ENCODE measurements around the gene MERTK. TPM values are rescaled to one million over a fixed set of nuclear protein-coding genes. Genes with fewer than 3 reads are reported as not detected.

The MERTK gene
- total and polyA plus RNA-seq, 2 experiments from 2014 or later: under 0.01 TPM; not detected in 1

- no peak overlapping the region for H3K9ac ChIP-seq
- TF ChIP-seq EZH2phosphoT487 (IDR thresholded peaks at IDR 0.05; ENCODE audit: insufficient read depth, low read depth): no peak
- TF ChIP-seq EZH2 (IDR thresholded peaks at IDR 0.05; ENCODE audit: insufficient read depth, poor library complexity, severe bottlenecking): no peak
- DNase-seq: no peak
- H3K9me3 ChIP-seq (ENCODE audit: low read depth): peaks cover 5% of the 10 kb centered on the region
- H3K27me3 ChIP-seq (replicated peaks; ENCODE audit: insufficient read depth): no peaks in the 10 kb centered on the region
- no peaks in the 10 kb centered on the region for H3K36me3 ChIP-seq (ENCODE audit: low read depth)
- no peak overlapping the region for H3K4me3 ChIP-seq
- no peaks in the 10 kb centered on the region for H4K20me1 ChIP-seq (ENCODE audit: insufficient read depth)
- H3K4me1 ChIP-seq (ENCODE audit: insufficient read depth): no peaks in the 10 kb centered on the region
- in situ Hi-C loops (cut with MboI): no loop called here
- no peaks in the 10 kb centered on the region for H3K79me2 ChIP-seq (ENCODE audit: insufficient read depth)
- H3K4me2 ChIP-seq (ENCODE audit: unreplicated experiment): no peak overlapping the region
- H3F3A ChIP-seq (ENCODE audit: insufficient read depth): peaks cover 4% of the 10 kb centered on the region; the same call in 1 of the 2 replicates
- no peak overlapping the region for H3K27ac ChIP-seq
- no peaks in the 10 kb centered on the region for H3K9me2 ChIP-seq (ENCODE audit: insufficient read depth)
- no peak overlapping the region for H2AFZ ChIP-seq
These were observed 147.1 kb downstream of the MERTK start for GRCh38 chr2:112045446-112046014.

GRCh38 chr2:112046231-112046630, 147.8 kb downstream of the MERTK start:
- Histone ChIP-seq H3K9me2 (ENCODE audit: insufficient read depth) (no peaks in the 10 kb centered on the region), H3K36me3 (ENCODE audit: low read depth) (no peaks in the 10 kb centered on the region), H3F3A (ENCODE audit: insufficient read depth) (peaks cover 4% of the 10 kb centered on the region; the same call in 1 of the 2 replicates), H3K27me3 (replicated peaks; ENCODE audit: insufficient read depth) (no peaks in the 10 kb centered on the region), H3K4me3 (no peak overlapping the region), H3K9me3 (ENCODE audit: low read depth) (peaks cover 5% of the 10 kb centered on the region), H2AFZ (no peak overlapping the region), H3K9ac (no peak overlapping the region), H3K27ac (no peak overlapping the region), H3K4me1 (ENCODE audit: insufficient read depth) (no peaks in the 10 kb centered on the region), H3K4me2 (ENCODE audit: unreplicated experiment) (no peak overlapping the region), H3K79me2 (ENCODE audit: insufficient read depth) (no peaks in the 10 kb centered on the region), H4K20me1 (ENCODE audit: insufficient read depth) (no peaks in the 10 kb centered on the region)
- TF ChIP-seq EZH2 (IDR thresholded peaks at IDR 0.05; ENCODE audit: insufficient read depth, poor library complexity, severe bottlenecking): no peak
- no peak for TF ChIP-seq EZH2phosphoT487 (IDR thresholded peaks at IDR 0.05; ENCODE audit: insufficient read depth, low read depth)
- no peak for DNase-seq
- in situ Hi-C loops (cut with MboI): no loop called here

GRCh38 chr2:112047537-112048235, 149.3 kb downstream of the MERTK start:
- Histone ChIP-seq H3K4me3 (no peak overlapping the region), H3K4me1 (ENCODE audit: insufficient read depth) (no peaks in the 10 kb centered on the region), H3K9me3 (ENCODE audit: low read depth) (peaks cover 5% of the 10 kb centered on the region), H3K27me3 (replicated peaks; ENCODE audit: insufficient read depth) (no peaks in the 10 kb centered on the region), H2AFZ (no peak overlapping the region), H3K9me2 (ENCODE audit: insufficient read depth) (no peaks in the 10 kb centered on the region), H3K9ac (no peak overlapping the region), H3F3A (ENCODE audit: insufficient read depth) (peaks cover 4% of the 10 kb centered on the region; the same call in 1 of the 2 replicates), H4K20me1 (ENCODE audit: insufficient read depth) (no peaks in the 10 kb centered on the region), H3K27ac (no peak overlapping the region), H3K36me3 (ENCODE audit: low read depth) (no peaks in the 10 kb centered on the region), H3K79me2 (ENCODE audit: insufficient read depth) (0 out of 2 replicates have a peak, but pooled peaks cover 9% of the 10 kb centered on the region), H3K4me2 (ENCODE audit: unreplicated experiment) (no peak overlapping the region)
- in situ Hi-C loops (cut with MboI): no loop called here
- 72 to 76% methylated on average over 7 of the region's 7 CpGs for WGBS, 2 experiments (ENCODE audit: low coverage in 1 of 2, low lambda C conversion rate in 2 of 2, missing lambda C conversion rate in 2 of 2)
- TF ChIP-seq EZH2 (IDR thresholded peaks at IDR 0.05; ENCODE audit: insufficient read depth, poor library complexity, severe bottlenecking) (no peak), EZH2phosphoT487 (IDR thresholded peaks at IDR 0.05; ENCODE audit: insufficient read depth, low read depth) (no peak)
- DNase-seq: no peak

GRCh38 chr2:112048236-112048592, 149.8 kb downstream of the MERTK start:
- Histone ChIP-seq H3K9ac (no peak overlapping the region), H3K4me2 (ENCODE audit: unreplicated experiment) (no peak overlapping the region), H3F3A (ENCODE audit: insufficient read depth) (peaks cover 4% of the 10 kb centered on the region; the same call in 1 of the 2 replicates), H3K4me3 (no peak overlapping the region), H3K4me1 (ENCODE audit: insufficient read depth) (no peaks in the 10 kb centered on the region), H3K79me2 (ENCODE audit: insufficient read depth) (0 out of 2 replicates have a peak, but pooled peaks cover 12% of the 10 kb centered on the region), H2AFZ (no peak overlapping the region), H3K36me3 (ENCODE audit: low read depth) (no peaks in the 10 kb centered on the region), H3K27me3 (replicated peaks; ENCODE audit: insufficient read depth) (no peaks in the 10 kb centered on the region), H3K9me2 (ENCODE audit: insufficient read depth) (no peaks in the 10 kb centered on the region), H3K27ac (no peak overlapping the region), H3K9me3 (ENCODE audit: low read depth) (peaks cover 5% of the 10 kb centered on the region), H4K20me1 (ENCODE audit: insufficient read depth) (no peaks in the 10 kb centered on the region)
- 70 to 75% methylated on average over 4 of the region's 4 CpGs for WGBS, 2 experiments (ENCODE audit: low coverage in 1 of 2, low lambda C conversion rate in 2 of 2, missing lambda C conversion rate in 2 of 2)
- DNase-seq: no peak
- TF ChIP-seq EZH2 (IDR thresholded peaks at IDR 0.05; ENCODE audit: insufficient read depth, poor library complexity, severe bottlenecking): no peak
- no peak for TF ChIP-seq EZH2phosphoT487 (IDR thresholded peaks at IDR 0.05; ENCODE audit: insufficient read depth, low read depth)
- in situ Hi-C loops (cut with MboI): no loop called here

All from GM23248 (cell line).